HG03039 (cell line): ENCODE measurements around the gene PGBD4.
"Not testable (repeated sequence)": the region's sequence is repeated elsewhere in the genome, so short reads cannot be mapped to it uniquely, and the experiment has no call there.

Source experiments
- ATAC-seq: cut with Tn5 transposase; IDR thresholded peaks from one replicate; pipeline ENCODE4 v1.9.1; 2021; ENCODE audit warnings: mild to moderate bottlenecking, moderate library complexity; ENCODE audit not compliant: unreplicated experiment

Gene PGBD4

DNA sequence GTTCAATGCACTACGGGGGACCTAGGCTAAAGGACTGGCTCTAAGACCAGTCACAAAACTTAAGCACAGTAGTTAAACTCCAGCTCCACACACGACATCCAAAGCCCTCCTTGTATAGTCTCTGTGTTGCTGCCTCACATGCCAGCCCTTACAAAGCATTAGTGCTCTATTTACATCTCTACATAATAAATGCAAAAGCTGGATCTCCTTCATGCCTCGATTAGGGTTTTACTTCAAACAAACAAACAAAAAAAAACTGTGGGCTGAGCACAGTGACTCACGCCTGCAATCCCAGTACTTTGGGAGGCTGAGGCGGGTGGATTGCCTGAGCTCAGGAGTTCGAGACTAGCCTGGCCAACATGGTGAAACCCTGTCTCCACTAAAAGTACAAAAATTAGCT is 9.6 kb downstream of the PGBD4 start:
- no peak for ATAC-seq

DNA sequence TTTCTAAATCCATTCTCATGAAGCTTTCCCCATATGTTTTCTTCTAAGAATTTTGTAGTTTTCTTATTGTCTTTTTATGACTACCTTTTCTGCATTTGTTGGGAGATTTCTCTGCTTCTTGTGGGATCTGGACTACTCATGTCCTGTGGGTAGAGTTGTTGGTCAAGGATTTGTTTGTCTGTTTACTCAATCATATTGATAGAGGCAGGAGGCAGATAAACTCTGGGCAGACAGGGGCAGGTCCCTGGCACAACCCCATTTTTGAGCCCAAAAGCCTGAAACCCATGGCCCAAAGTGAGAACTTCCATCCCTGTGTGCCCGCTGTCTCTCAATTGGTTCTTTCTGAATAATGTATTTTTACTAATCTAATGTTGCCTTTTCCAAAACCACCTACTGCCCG is 12.3 kb downstream of the PGBD4 start:
- ATAC-seq, result no peak

DNA sequence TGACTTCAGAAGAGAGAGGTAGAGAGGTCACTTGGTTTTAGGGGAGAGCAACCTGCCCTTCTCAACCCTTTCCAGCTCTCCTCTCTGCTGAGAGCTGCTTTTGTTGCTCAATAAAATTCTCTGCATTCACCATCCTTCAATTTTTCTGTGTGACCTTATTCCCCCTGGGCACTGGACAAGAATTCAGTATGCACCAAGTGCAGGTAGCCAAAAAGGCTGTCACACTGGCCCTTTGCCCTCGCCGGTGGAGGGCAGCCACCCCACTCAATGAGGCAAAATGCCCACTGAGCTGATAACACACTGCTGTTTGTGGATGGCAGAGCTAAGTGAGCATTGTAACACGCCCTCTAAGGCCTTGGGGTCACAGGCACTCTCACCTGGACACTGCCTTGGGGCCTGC is 12.9 kb downstream of the PGBD4 start:
- no peak for ATAC-seq

DNA sequence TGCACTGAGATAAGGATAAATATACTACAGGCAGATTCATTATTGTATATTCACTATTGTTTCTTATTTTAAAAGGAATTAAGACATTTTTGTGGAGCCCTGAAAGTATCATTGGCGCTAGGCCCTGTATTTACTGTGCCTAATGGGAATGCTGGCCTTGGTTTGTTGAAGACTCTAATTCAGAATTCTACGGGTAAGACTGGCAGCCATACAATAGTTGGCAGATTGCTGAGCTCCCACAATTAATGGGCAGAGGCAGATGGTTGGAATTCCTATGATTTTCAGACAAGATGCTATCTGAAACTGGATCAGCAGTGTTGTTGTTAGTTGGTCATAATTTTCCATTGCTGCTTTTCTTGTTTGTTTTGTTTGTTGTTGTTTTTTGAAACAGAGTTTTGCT is 14.7 kb downstream of the PGBD4 start:
- ATAC-seq, result no peak

DNA sequence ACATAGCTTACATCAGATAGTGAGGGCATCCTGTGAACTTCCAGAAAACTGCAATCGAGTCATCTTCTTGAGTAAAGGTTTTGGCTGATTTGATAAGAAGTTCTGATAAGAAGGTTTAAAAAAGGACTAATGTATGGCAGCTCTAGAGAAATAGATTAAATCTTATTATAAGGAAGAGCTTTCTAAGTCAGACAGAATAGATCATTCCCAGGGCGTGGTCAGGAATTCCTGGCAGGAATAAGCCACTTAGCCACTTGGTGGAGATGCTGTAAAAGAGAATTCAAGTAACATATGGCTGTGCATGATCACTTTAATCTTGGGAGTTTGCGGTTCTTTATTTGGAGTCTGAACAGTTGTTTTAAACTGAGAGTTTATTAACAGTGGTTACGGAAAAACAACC is 17.4 kb downstream of the PGBD4 start:
- no peak for ATAC-seq

DNA sequence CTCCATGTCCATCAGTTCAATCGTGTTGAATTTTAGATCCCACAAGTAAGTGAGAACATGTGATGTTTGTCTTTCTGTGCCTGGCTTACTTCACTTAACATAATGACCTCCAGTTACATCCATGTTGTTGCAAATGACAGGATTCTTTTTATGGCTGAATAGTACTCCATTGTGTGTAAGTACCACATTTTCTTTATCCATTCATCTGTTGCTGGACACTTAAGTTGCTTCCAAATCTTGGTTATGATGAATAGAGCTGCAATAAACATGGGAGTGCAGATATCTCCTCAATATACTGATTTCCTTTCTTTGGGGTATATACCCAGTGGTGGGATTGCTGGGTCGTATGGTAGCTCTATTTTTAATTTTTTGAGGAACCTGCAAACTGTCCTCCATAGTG is 18.5 kb downstream of the PGBD4 start:
- ATAC-seq, result not testable (repeated sequence)

DNA sequence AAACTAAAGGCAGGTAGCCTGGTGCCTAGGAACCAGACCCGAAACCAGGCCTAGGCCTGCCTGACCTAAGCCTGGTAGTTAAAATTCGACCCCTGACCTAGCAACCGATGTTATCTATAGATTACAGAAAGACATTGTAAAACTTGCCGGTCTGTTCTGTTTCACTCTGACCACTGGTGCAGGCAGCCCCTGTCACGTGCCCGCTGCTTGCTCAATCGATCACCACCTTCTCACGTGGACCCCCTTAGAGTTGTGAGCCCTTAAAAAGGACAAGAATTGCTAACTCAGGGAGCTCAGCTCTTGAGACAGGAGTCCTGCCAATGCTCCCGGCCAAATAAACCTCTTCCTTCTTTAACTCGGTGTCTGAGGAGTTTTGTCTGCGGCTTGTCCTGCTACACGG is 19.9 kb downstream of the PGBD4 start:
- not testable (repeated sequence) for ATAC-seq

DNA sequence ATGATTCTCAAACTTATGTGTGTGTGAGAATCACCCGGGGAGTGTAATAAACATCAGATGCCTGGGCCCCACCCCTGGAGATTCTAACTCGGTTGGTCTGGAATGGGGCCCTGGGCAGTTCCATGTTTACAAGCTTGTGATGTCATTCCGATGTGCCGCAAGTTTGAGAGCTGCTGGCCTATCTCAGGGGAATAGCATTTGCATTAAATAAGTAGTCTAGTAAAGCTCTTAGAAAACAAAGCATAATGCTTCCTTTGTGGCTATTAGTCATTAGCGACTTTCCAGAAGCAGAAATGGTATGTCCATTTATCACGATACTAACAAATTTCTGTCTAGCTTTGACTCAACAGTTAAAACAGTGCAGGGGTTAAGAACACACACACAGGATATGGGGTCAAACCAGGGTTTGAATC is 20.9 kb downstream of the PGBD4 start:
- no peak for ATAC-seq

DNA sequence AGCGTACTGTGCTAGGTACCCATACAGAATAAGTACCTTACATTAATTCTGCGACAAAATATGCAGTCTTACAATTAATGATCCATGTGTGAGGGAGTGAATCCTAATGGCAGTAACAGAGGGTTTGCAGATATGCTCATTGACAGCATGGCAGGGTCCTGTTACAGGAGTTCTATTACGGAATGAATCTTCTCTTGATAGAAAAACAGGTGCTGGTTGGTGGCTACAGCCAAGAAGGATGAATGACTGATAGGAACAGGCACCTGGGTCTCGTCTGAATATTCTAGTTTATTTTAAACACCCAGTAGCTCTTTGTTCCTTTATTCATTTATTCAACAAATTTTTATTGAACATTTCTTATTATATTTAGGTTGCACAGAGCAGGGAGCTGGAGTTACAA is 22.8 kb downstream of the PGBD4 start:
- ATAC-seq, result no peak

DNA sequence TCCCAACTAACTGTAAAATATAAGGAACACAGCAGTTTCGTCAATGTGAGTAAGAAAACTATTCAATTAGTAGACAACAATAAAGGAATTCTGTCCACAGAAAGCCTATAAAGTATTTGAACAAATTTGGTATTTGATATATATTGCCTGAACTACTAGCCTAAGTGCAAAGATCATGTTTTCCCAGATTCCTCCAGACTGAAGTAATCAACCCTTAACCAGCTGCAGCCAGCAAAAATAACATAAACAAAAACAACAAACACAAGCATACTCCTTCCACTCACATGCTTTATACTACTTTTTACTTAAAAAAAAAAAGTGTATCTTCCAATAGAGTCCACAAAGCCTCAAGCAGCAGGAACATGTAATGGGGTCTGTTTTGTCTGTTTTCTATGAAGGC is 24.1 kb downstream of the PGBD4 start:
- no peak for ATAC-seq

DNA sequence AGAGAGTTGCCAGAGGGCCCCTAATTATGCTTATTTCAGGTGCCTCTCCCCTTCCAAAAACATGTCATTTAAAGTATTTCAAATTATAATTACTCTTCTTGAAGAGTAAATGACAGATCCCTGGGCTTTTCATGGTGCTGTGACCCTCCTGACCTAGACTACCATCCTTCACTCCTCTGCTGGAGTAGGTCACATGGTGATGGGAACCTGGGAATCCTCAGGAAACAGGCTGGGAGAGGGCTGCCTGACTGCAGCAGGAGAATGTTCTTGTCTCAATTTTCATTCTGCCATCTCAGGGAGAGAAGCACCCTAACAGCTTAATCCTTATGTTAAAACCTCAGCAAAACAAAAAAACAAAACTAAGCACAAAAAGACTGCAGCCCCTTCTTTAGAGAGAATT is 24.6 kb downstream of the PGBD4 start:
- no peak for ATAC-seq

DNA sequence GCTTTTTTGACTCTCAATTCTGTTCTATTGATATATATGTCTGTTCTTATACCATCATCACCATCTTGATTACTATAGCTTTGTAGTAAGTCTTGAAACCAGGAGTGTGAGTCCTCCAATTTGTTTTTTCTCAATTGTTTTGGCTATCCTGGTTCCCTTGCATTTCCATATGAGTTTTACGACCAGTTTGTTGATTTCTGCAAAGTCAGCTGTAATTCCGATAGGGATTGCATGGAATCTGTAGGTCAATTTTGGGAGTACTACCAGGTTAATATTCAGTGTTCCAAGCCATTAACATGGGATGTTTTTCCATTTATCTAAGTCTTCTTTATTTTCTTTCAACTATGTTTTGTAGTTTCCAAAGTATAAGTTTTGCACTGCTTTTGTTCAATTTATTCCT is 27.0 kb downstream of the PGBD4 start:
- no peak for ATAC-seq

DNA sequence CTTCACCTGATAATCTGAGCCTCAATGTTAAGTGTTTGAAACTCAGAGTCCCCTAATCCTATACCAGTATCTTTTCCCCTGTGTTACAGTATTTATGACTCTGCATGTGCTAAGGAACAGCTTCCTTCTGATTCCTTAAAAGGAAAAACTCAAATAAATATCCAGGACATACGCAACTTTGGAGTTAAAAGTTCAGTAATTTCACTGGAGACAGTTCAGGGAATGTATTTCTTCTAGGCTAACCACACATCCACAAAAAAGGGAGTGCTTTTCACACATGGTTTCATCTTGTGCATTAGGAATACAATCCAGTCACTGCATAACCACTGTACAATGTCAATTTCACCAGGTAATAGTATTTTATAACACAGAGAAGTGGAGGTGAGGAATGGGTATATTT is 31.0 kb downstream of the PGBD4 start:
- ATAC-seq, result no peak

DNA sequence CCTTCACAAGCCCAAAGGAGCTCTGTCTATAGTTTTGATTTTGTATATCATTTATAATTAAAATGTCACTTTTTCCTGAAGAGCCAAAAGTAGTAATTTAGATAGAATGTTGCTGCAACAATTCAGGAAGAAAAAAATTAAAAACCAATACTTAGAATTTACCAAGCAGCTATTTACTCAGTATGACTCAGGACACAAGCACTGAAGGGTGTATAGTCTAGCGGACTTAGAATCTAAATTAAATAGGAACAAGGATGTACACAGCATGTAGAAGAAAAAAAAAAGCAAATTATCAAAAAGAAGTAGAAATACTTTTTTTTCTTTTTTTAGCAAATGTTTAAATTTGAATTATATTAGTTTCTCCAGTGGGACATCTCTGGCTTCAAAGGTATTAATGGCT is 31.6 kb downstream of the PGBD4 start:
- no peak for ATAC-seq

DNA sequence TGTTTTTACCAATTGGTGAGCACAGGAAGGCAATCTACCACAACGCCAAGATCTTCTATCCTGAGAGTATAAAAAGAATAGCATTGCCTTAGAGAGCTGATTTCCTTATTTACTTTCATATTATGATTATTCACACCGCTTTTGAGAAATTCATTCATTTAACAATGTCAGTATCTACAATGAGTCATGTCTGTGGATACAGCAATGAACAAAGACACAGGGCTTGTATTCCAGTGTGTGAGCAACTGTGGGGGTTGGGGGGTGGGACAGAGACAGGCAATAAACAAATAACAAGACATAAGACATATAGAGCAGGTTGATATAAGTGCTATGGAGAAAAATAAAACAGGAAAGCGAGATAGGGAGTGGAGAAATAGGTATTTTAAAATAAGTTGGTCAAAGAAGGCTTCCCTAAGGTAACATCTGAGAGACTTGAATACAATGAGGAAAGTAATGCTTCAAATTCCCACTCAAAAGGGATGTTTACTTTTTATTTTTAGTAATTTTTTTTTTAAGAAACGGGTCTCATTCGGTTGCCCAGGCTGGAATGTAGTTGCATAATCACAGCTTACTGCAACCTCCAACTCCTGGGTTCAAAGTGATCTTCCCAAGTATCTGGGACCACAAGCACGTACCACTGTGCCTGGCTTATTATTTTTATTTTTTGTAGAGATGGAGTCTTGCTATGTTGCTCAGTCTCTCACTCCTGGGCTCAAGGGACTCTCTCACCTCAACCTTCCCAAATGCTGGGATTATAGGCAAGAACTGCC is 45.7 kb downstream of the PGBD4 start:
- no peak for ATAC-seq

DNA sequence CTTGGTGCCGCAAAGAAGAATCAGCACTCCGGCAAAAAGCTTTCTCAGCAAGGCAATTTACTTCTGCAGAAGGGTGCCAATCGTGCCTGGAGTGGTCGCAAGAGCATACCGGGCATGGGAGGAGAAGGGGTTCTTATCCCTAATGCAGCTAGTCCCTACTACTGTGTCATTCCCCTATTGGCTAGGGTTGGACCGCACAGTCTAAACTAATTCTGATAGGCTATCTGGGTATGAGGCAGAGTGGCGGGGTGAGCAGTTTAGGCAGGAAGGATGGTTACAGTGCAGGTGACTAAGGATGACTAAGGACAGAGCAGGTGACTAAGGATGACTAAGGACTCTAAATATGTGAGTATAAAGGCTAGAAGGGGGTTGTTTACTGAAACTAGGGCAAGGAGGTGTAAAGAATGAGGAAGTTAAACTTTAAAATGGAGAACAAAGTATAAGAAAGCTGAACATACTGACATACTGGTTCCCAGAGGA is 52.9 kb downstream of the PGBD4 start:
- no peak for ATAC-seq

DNA sequence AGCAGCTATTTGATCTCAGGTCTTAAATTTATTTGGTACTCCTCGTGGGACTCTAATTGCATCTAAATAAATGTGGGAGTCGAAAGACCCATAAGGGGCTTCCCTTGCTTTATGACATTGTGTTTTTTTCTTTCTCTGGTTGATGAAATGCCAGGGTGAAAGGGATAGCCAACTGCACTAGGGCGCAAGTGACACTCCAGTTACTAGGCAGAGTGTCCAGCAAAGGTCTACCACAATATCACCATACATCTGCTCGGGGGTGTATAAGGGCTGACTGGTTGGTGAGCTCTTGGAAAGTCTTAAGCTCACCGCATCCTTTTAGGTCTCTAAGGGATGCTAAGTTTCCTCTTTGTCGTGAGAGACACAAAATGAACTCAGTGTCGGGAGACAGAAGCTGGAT is 54.0 kb downstream of the PGBD4 start:
- ATAC-seq, result no peak
